CD4-positive, alpha-beta T cell (primary cell): ENCODE results near the gene DMBX1. TPM values are rescaled to one million over a fixed set of nuclear protein-coding genes. Genes with fewer than 3 reads are reported as not detected.

ENCODE experiments used
- ATAC-seq: fragments of 200-7000 bp; cut with Tn5 transposase; one replicate; pipeline ENCODE4 v1.10.0; 2022; ENCODE audit warnings: mild to moderate bottlenecking; ENCODE audit not compliant: poor library complexity
- CTCF ChIA-PET: fragments of 350-600 bp; sonication (Branson Sonifier 250); formaldehyde crosslinking; loops from one replicate; lab custom pipeline; 2021; ENCODE audit warnings: antibody characterized with exemption, inconsistent platforms; lab: Charles Lee
- POLR2A ChIA-PET: fragments of 350-600 bp; sonication (Branson Sonifier 250); formaldehyde crosslinking; loops from one replicate; lab custom pipeline; 2021; ENCODE audit warnings: antibody characterized with exemption, inconsistent platforms; lab: Charles Lee
- DNase-seq, 14 experiments: peaks; one replicate each; pipeline ENCODE4 v3.0.0-alpha.2; 2013 to 2020; ENCODE audit warnings: mixed read lengths in 2 of 14
- H3K27ac ChIP-seq, 2 donors: one replicate each; pipeline versions ENCODE4 v1.5.1 to v1.7.0; 2013; ENCODE audit warnings: low read length in 2 of 2, low read depth in 1 of 2, mild to moderate bottlenecking in 1 of 2
- H3K27me3 ChIP-seq, 2 experiments: 1 replicate in 1 of 2; 2 replicates in 1 of 2; pipeline versions ENCODE4 v1.6.1 to v1.7.0; 2013; ENCODE audit warnings: low read length in 2 of 2, control low read depth in 1 of 2, mild to moderate bottlenecking in 1 of 2, moderate library complexity in 1 of 2; ENCODE audit not compliant: insufficient read depth in 2 of 2, control insufficient read depth in 1 of 2
- H3K36me3 ChIP-seq: one replicate; pipeline ENCODE4 v1.6.1; 2013; ENCODE audit warnings: low read length, control low read depth; ENCODE audit not compliant: insufficient read depth
- H3K4me1 ChIP-seq: one replicate; pipeline ENCODE4 v1.6.1; 2013; ENCODE audit warnings: low read length, control low read depth; ENCODE audit not compliant: insufficient read depth
- H3K4me3 ChIP-seq: one replicate; pipeline ENCODE4 v1.5.1; 2013; ENCODE audit warnings: mild to moderate bottlenecking, low read length, moderate library complexity
- H3K9me3 ChIP-seq, 2 experiments: 1 replicate in 1 of 2; 2 replicates in 1 of 2; pipeline versions ENCODE4 v1.6.1 to v1.7.0; 2013; ENCODE audit warnings: low read length in 2 of 2, mild to moderate bottlenecking in 2 of 2, control low read depth in 1 of 2, moderate library complexity in 1 of 2; ENCODE audit not compliant: control insufficient read depth in 1 of 2, insufficient read depth in 1 of 2
- H3K27ac Mint-ChIP-seq: one replicate; pipeline ENCODE4 v1.8.0; 2020; ENCODE audit warnings: mixed read lengths
- H3K27me3 Mint-ChIP-seq: one replicate; pipeline ENCODE4 v1.8.0; 2021; ENCODE audit warnings: mixed read lengths
- H3K36me3 Mint-ChIP-seq: one replicate; pipeline ENCODE4 v1.8.0; 2021; ENCODE audit warnings: low read depth, mixed read lengths
- H3K4me1 Mint-ChIP-seq: one replicate; pipeline ENCODE4 v1.8.0; 2021; ENCODE audit warnings: low read depth, mixed read lengths
- H3K4me3 Mint-ChIP-seq: one replicate; pipeline ENCODE4 v1.8.0; 2020; ENCODE audit warnings: mild to moderate bottlenecking, mixed read lengths
- H3K9me3 Mint-ChIP-seq: one replicate; pipeline ENCODE4 v1.8.0; 2020; ENCODE audit warnings: mixed read lengths
- CTCF ChIP-seq: fragments of 200-600 bp; IDR thresholded peaks from one replicate; pipeline ENCODE4 v1.8.0; 2022; ENCODE audit warnings: antibody characterized with exemption, mild to moderate bottlenecking
- intact Hi-C, 2 experiments: fragments of 100-400 bp; cut with DNase I in 1 of 2; cut with micrococcal nuclease in 1 of 2; formaldehyde crosslinking; loops; one replicate each; pipeline versions ENCODE4 v1.15.1 to v1.9.0; 2023 to 2025; cut with DNase I, micrococcal nuclease
- total RNA-seq, 174 experiments: library from RNA in 2 of 174; stranded (reverse) in 2 of 174; gene quantifications; one replicate each; pipeline ENCODE4 v1.2.3 and lab custom pipeline; 2021 to 2026

The DMBX1 gene
- total RNA-seq, 2 experiments from 2014 or later = not detected

- intact Hi-C loops = no loop called here
- ATAC-seq (no peak), DNase-seq (no peak)
- no peaks in the 10 kb centered on the region for H3K4me1 Mint-ChIP-seq
- ChIA-PET POLR2A (no interaction called here), CTCF (no interaction called here)
- H3K27ac Mint-ChIP-seq = no peak overlapping the region
- no peak overlapping the region for H3K4me3 Mint-ChIP-seq
- Histone ChIP-seq H3K4me3 (no peak overlapping the region), H3K27ac (no peak overlapping the region), H3K9me3 (no peaks in the 10 kb centered on the region), H3K4me1 (no peaks in the 10 kb centered on the region), H3K36me3 (no peaks in the 10 kb centered on the region), H3K27me3 (peaks cover 9 to 11% of the 10 kb centered on the region in 2 experiments)
- H3K9me3 Mint-ChIP-seq = no peaks in the 10 kb centered on the region
- H3K27me3 Mint-ChIP-seq = peaks cover 62% of the 10 kb centered on the region
- H3K36me3 Mint-ChIP-seq = no peaks in the 10 kb centered on the region
- no peak for TF ChIP-seq CTCF
Observed at GRCh38 chr1:46474570-46474969, 15.1 kb upstream of the DMBX1 start.

GRCh38 chr1:46476673-46477072, 13.0 kb upstream of the DMBX1 start:
- TF ChIP-seq CTCF = no peak
- Histone ChIP-seq H3K4me1 (no peaks in the 10 kb centered on the region), H3K4me3 (no peak overlapping the region), H3K27me3 (peaks cover 11 to 16% of the 10 kb centered on the region in 2 experiments), H3K36me3 (no peaks in the 10 kb centered on the region), H3K27ac (no peak overlapping the region), H3K9me3 (no peaks in the 10 kb centered on the region)
- ChIA-PET CTCF (no interaction called here), POLR2A (no interaction called here)
- Mint-ChIP-seq H3K4me3 (no peak overlapping the region), H3K27ac (no peak overlapping the region), H3K27me3 (peaks cover 58% of the 10 kb centered on the region), H3K36me3 (no peaks in the 10 kb centered on the region), H3K9me3 (no peaks in the 10 kb centered on the region), H3K4me1 (no peaks in the 10 kb centered on the region)
- intact Hi-C loops = loop anchor here (1.0 to 5.0 kb wide), 3 partner anchors 51 to 249 kb away; no protein-coding TSS in a partner anchor
- DNase-seq = no peak
- no peak for ATAC-seq

- peak; percentile 79 for TF ChIP-seq CTCF
- no peaks in the 10 kb centered on the region for H3K4me1 Mint-ChIP-seq
- H3K36me3 Mint-ChIP-seq = no peaks in the 10 kb centered on the region
- peaks cover 58% of the 10 kb centered on the region for H3K27me3 Mint-ChIP-seq
- Histone ChIP-seq H3K4me3 (no peak overlapping the region), H3K27ac (no peak overlapping the region), H3K9me3 (no peaks in the 10 kb centered on the region), H3K4me1 (no peaks in the 10 kb centered on the region), H3K27me3 (peaks cover 11 to 16% of the 10 kb centered on the region in 2 experiments), H3K36me3 (no peaks in the 10 kb centered on the region)
- no peaks in the 10 kb centered on the region for H3K9me3 Mint-ChIP-seq
- ChIA-PET POLR2A (no interaction called here), CTCF (interaction anchor here (1.2 kb wide), 1 partner anchor 18 kb away, joined by 3 read pairs; no protein-coding TSS in a partner anchor)
- ATAC-seq = peak; percentile 94
- H3K27ac Mint-ChIP-seq = no peak overlapping the region
- no peak overlapping the region for H3K4me3 Mint-ChIP-seq
- peak; percentile 54 to 85 (median 66) for DNase-seq
- intact Hi-C loops = loop anchor here (1.0 to 5.0 kb wide), 3 partner anchors 50 to 248 kb away; no protein-coding TSS in a partner anchor
Observed at GRCh38 chr1:46477153-46477929, 12.3 kb upstream of the DMBX1 start.
